Fibroblast of lung (primary cell): ENCODE results near the gene NOSTRIN.

ENCODE experiments used
- CTCF ChIP-seq, 2 donors: IDR thresholded peaks in 1 of 2; conservative IDR thresholded peaks in 1 of 2; 1 replicate in 1 of 2; 2 replicates in 1 of 2; pipeline ENCODE4 v1.5.1; 2011 to 2012; ENCODE audit warnings: low read length in 2 of 2, control low read depth in 1 of 2, inconsistent platforms in 1 of 2, low read depth in 1 of 2, mild to moderate bottlenecking in 1 of 2
- EZH2 ChIP-seq: IDR thresholded peaks from 2 replicates; pipeline ENCODE4 v1.5.1; 2012; ENCODE audit warnings: low read length, control low read depth, mild to moderate bottlenecking; ENCODE audit errors: missing control alignments

GRCh38 chr2:168765401-168765800, 37.0 kb upstream of the NOSTRIN start:
- no peak for TF ChIP-seq CTCF (conservative IDR thresholded peaks at IDR 0.05 in 1 of 2, IDR thresholded peaks at IDR 0.05 in 1 of 2; ENCODE audit: low read depth in 1 of 2, low read length in 2 of 2)
- TF ChIP-seq EZH2: no peak
